Activated CD4-positive, alpha-beta T cell treated with anti-CD3 and anti-CD28 coated beads, Interleukin-2, amount 50 U/mL, for 24 hours (primary cell): ENCODE results near the gene STRIT1.
"Not testable (repeated sequence)": the region's sequence is repeated elsewhere in the genome, so short reads cannot be mapped to it uniquely, and the experiment has no call there.

ENCODE experiments used
- DNase-seq, 2 donors: peaks; one replicate each; pipeline ENCODE4 v3.0.0-alpha.2; 2020; ENCODE audit warnings: low read depth in 1 of 2, low spot score in 1 of 2

The STRIT1 gene

GRCh38 chr3:155313916-155314315 lies 20.4 kb upstream of the STRIT1 start:
- DNase-seq = no peak

GRCh38 chr3:155313300-155313699 lies 19.8 kb upstream of the STRIT1 start:
- DNase-seq = no peak

- DNase-seq = no peak
Measured at GRCh38 chr3:155312781-155313180, 19.3 kb upstream of the STRIT1 start.

- DNase-seq = no peak
Measured at GRCh38 chr3:155309581-155309980, 16.1 kb upstream of the STRIT1 start.

- no peak for DNase-seq
Measured at GRCh38 chr3:155308831-155309230, 15.3 kb upstream of the STRIT1 start.

- DNase-seq = no peak
Measured at GRCh38 chr3:155307183-155307582, 13.7 kb upstream of the STRIT1 start.

GRCh38 chr3:155304394-155304793 lies 10.9 kb upstream of the STRIT1 start:
- no peak for DNase-seq

- DNase-seq = no peak
Measured at GRCh38 chr3:155303540-155304097, 10.1 kb upstream of the STRIT1 start.

- DNase-seq = no peak
Measured at GRCh38 chr3:155302891-155303290, 9.4 kb upstream of the STRIT1 start.

GRCh38 chr3:155302481-155302880 lies 9.0 kb upstream of the STRIT1 start:
- DNase-seq = no peak

GRCh38 chr3:155297100-155297499 lies 3.6 kb upstream of the STRIT1 start:
- DNase-seq = no peak

GRCh38 chr3:155296413-155296812 lies 2.9 kb upstream of the STRIT1 start:
- DNase-seq = no peak

GRCh38 chr3:155292693-155293092 lies 790 bp downstream of the STRIT1 start:
- no peak for DNase-seq

GRCh38 chr3:155292133-155292532 lies 1.4 kb downstream of the STRIT1 start:
- DNase-seq = no peak

- no peak for DNase-seq
Measured at GRCh38 chr3:155286736-155287135, 6.7 kb downstream of the STRIT1 start.

GRCh38 chr3:155285936-155286335 lies 7.5 kb downstream of the STRIT1 start:
- DNase-seq = no peak

GRCh38 chr3:155283092-155284056 lies 10.1 kb downstream of the STRIT1 start:
- DNase-seq = no peak

GRCh38 chr3:155282385-155283091 lies 10.9 kb downstream of the STRIT1 start:
- no peak for DNase-seq

GRCh38 chr3:155281912-155282311 lies 11.6 kb downstream of the STRIT1 start:
- no peak for DNase-seq

- not testable (repeated sequence) for DNase-seq
Measured at GRCh38 chr3:155276089-155276488, 17.4 kb downstream of the STRIT1 start.

GRCh38 chr3:155275159-155275754 lies 18.2 kb downstream of the STRIT1 start:
- not testable (repeated sequence) for DNase-seq
